Measurements from ENCODE around the gene TREX2. TPM values are rescaled to one million over a fixed set of nuclear protein-coding genes. Genes with fewer than 3 reads are reported as not detected.
A peak's percentile ranks its signal among the peaks of the same experiment; 100 is the strongest.

Gene TREX2
- total and polyA plus RNA-seq, 7 donors: 0.10 to 0.56 (median 0.27) TPM; not detected in 2

- H3K4me3 ChIP-seq: no peak overlapping the region
- DNase-seq (peak in 1 of 2 donors; percentile 12), ATAC-seq (peak in 1 of 4 donors; percentile 9)
- H3K4me1 ChIP-seq: no peaks in the 10 kb centered on the region
- TF ChIP-seq CTCF (IDR thresholded peaks at IDR 0.05): no peak
- no peaks in the 10 kb centered on the region for H3K9me3 ChIP-seq
- no peak overlapping the region for H3K27ac ChIP-seq
- H3K36me3 ChIP-seq (ENCODE audit: insufficient read depth in 1 of 2, low read depth in 1 of 2): no peaks in the 10 kb centered on the region
- WGBS, 3 donors: 74 to 93% (median 76%) methylated on average over 12 to 16 of the region's 16 CpGs
- H3K27me3 ChIP-seq (ENCODE audit: insufficient read depth in 3 of 3, low read length in 2 of 3): peaks cover 0 to 3% (median 0%) of the 10 kb centered on the region in 3 donors
- intact Hi-C loops (cut with DNase I): no loop called here
Observed at GRCh38 chrX:153454901-153455550, 9.2 kb upstream of the TREX2 start.

GRCh38 chrX:153450949-153451277 lies 5.1 kb upstream of the TREX2 start:
- WGBS, 3 donors: 89 to 93% (median 89%) methylated on average over 8 of the region's 8 CpGs
- intact Hi-C loops (cut with DNase I): no loop called here
- Histone ChIP-seq H3K36me3 (ENCODE audit: insufficient read depth in 1 of 2, low read depth in 1 of 2) (no peaks in the 10 kb centered on the region), H3K27me3 (ENCODE audit: insufficient read depth in 3 of 3, low read length in 2 of 3) (no peaks in the 10 kb centered on the region), H3K4me3 (no peak overlapping the region), H3K4me1 (no peaks in the 10 kb centered on the region), H3K9me3 (no peaks in the 10 kb centered on the region), H3K27ac (no peak overlapping the region)
- DNase-seq (peak in 1 of 2 donors; percentile 24), ATAC-seq (no peak)
- no peak for TF ChIP-seq CTCF (IDR thresholded peaks at IDR 0.05)

GRCh38 chrX:153450114-153450948 lies 4.5 kb upstream of the TREX2 start:
- Histone ChIP-seq H3K4me1 (no peaks in the 10 kb centered on the region), H3K4me3 (no peak overlapping the region), H3K27ac (no peak overlapping the region), H3K27me3 (ENCODE audit: insufficient read depth in 3 of 3, low read length in 2 of 3) (no peaks in the 10 kb centered on the region), H3K36me3 (ENCODE audit: insufficient read depth in 1 of 2, low read depth in 1 of 2) (no peaks in the 10 kb centered on the region), H3K9me3 (no peaks in the 10 kb centered on the region)
- intact Hi-C loops (cut with DNase I): no loop called here
- no peak for TF ChIP-seq CTCF (IDR thresholded peaks at IDR 0.05)
- ATAC-seq: no peak
- peak in 1 of 2 donors; percentile 16 for DNase-seq
- WGBS, 3 donors: 84 to 95% (median 94%) methylated on average over 20 to 26 of the region's 26 CpGs

- Histone ChIP-seq H3K36me3 (ENCODE audit: insufficient read depth in 1 of 2, low read depth in 1 of 2) (no peaks in the 10 kb centered on the region), H3K4me3 (no peak overlapping the region), H3K9me3 (no peaks in the 10 kb centered on the region), H3K27ac (no peak overlapping the region), H3K4me1 (no peaks in the 10 kb centered on the region), H3K27me3 (ENCODE audit: insufficient read depth in 3 of 3, low read length in 2 of 3) (no peaks in the 10 kb centered on the region)
- TF ChIP-seq CTCF (IDR thresholded peaks at IDR 0.05): no peak
- ATAC-seq (no peak), DNase-seq (no peak)
- intact Hi-C loops (cut with DNase I): no loop called here
- 75 to 95% (median 93%) methylated on average over 11 to 15 of the region's 15 CpGs for WGBS, 3 donors
Observed at GRCh38 chrX:153449368-153450113, 3.7 kb upstream of the TREX2 start.

Data from psoas muscle (tissue), 8 donors.